Measurements from ENCODE around the gene ELK4.

Gene ELK4
- 153 to 179 reads per million in 2 experiments for total RNA-seq

DNA sequence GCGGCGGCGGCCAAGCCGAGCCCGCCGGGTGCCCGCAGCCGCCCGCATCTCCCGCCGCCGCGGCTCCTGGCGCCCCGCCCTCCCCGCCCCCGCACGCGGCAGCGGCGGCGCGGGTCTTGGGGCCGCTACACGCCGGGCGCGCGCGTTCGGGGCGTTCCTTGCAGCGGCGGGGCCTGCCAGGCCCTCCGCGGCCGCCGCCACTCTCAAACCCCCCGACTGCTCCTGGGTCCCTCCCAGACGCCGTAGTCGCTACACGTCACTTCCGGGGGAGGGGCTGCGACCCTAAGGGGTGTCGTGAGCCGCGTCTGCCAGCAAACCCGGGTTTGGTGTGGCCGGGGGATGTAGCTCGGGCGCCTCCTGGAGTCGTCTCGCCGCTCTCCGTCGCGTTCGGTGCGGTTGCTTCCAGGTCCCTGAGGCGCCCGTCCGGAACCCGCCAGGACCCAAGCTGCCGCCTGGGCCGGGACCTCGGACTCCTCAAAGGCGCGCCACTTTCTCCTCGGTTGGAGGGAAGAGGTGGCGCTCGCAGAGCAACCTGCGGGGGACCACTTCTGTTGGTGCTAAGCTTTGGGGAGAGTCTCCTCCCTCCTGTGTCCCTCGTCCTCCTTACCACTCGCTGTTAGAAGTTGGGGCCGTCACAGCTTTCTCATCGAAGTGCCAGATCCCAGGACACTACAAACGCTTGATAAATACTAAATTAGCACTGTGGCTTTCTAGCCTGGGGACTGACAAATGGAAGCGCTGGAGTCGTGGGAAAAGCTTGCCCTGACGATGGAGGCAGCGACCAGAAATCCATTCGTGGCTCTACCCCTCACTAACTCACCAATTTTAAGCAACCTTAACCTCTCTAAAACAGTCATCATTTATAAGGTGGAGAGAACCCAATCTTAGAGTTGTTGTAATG, at the start of gene ELK4:
TSS of gene ELK4 (minus strand) at position 244 of the 901 bp plus-strand sequence. CDS start 8,129 bp downstream, outside the sequence.
- DNase-seq (ENCODE audit: low read depth) = peak; percentile 100

DNA sequence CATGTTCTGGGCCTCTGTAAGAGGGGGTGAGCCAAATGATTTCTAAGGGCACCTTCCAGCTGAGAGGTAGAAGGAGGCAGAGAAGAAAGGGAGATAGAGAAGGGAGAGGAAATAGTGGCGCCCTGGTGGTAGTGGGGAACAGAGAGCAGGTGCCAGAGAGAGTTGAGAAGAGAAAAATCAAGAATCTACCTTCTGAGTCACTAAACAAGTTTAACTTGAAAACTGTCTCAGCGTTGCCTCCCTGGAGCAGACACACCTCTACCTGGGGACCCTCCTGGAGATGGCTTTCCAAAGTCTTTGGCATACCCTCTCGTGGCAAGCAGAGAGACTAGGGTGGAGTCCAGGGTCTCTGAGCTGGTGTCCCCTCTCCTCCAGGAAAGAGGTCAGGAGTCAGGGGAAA, 49.6 kb upstream of the ELK4 start:
- no peak for DNase-seq (ENCODE audit: low read depth)

DNA sequence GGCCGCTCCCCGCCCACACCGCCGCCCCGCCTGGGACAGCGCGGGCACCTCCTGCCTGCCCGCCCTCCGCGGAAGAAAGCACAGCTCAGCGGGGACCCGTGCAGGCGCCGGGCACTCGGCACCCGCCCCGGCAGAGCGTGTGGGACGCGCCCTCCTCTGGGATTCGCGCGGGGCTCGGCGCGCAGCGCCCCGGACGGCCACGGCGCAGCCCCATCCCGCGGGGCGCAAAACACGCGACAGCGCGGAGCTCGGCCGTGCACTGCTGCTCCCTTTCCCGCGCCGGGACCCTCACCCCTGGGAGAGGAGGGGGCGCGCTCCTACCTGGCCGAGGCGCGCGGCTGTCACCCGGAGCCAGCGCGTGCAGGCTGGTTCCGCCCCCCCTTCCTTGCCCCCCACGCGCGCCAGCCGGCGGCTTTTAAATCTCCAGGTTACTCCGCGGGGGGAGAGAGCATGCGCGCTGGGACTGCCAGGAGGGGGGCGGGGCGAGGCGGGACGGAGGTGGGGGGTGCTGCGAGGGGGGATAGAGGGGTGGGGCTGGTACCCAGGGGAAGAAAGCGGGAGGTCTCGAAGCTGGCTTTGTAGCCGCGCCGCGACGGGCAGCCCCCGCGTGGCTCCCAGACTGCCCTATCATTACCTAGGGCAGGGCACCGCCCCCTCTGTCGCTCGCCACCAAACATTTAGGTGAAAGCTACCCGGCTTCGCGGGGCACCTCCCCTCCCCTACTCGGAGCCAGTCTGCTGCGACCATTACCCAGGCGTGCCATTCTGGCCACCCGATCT, 48.5 kb upstream of the ELK4 start, which contains the start of gene SLC45A3:
TSS of gene SLC45A3 (minus strand) at position 437 of the 779 bp plus-strand sequence. CDS start 15,853 bp downstream, outside the sequence.
- DNase-seq (ENCODE audit: low read depth) = no peak

DNA sequence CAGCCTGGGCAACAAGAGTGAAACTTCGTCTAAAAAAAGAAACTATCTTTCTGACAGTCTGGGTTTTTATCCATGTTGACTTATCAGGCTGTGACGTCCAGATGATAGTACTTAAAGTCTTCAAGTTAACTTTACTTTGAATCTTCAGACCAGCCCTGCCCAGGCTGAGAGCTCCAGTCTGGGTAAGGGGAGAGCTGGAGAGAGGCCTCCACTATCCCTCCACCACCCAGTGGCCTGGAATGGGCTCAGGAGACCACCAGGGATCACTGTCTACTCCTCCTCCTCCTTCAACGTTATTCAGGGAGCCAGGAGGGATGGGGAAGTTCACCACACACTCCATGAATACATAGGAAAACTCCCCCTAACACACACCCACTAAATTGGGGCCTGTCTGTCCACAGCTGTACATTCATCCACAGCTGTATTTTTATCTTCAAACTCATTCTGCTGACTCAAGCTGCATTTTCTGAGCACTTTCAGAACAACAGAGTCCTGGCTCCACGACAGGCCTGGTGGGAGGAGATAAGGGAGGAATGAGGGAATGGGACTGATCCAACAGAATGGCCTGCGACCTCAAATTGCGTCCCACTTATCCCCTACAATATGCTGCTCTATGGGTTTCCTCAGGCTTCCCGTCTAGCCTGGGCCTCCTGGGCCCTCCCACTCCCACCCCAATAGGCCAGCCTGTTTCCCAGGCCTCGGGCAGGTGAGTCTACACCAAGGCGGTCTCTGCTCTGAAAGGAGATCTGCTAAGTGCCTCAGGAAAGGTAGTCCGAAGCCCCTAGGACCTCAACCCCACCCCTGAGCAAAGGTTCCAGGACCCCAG, 46.7 kb upstream of the ELK4 start:
- DNase-seq (ENCODE audit: low read depth) = no peak

GRCh38 chr1:205677167-205677566, 45.4 kb upstream of the ELK4 start:
- DNase-seq (ENCODE audit: low read depth) = no peak

DNA sequence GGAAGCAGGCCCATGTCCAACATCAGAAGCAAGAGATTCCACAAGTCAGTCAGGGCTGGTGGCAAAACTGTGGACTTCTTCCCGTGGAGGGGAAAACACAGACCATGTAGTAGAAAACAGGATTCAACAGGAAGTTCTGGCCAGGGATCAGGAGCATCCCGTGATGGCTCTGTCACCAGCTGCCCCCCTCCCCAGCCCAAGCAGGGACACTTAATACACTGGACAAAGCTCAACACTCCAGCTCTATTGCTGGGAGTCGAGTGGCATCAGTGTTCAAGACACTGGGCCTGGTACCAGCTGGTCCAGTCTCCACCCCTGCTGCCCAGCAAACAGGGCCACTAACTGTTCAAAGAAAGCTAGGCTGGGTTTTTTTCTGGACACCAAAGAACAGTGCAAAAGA, 44.8 kb upstream of the ELK4 start:
- no peak for DNase-seq (ENCODE audit: low read depth)

- DNase-seq (ENCODE audit: low read depth) = no peak
Measured at GRCh38 chr1:205676002-205676401, 44.2 kb upstream of the ELK4 start.

DNA sequence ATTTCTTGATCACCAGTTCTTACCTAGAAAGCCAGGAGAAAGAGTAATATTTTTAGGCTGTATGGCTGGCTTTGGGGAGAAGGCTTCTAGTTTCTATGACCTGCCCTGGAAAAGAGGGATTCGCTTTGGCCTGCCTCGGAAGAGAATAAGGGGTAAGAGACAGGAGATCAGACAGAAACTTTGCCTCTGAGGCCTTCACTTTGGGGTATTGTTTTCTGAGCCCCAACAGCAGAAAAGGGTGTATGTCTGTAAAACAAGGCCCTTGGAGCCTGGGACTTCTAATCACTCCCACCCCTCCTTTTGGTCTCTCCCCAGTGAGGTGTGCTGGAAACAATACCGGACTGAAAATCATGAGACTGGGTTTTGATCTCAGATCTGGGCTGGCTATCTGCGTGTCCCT, 43.4 kb upstream of the ELK4 start:
- DNase-seq (ENCODE audit: low read depth) = no peak

GRCh38 chr1:205672970-205673369, 41.2 kb upstream of the ELK4 start:
- DNase-seq (ENCODE audit: low read depth) = no peak

DNA sequence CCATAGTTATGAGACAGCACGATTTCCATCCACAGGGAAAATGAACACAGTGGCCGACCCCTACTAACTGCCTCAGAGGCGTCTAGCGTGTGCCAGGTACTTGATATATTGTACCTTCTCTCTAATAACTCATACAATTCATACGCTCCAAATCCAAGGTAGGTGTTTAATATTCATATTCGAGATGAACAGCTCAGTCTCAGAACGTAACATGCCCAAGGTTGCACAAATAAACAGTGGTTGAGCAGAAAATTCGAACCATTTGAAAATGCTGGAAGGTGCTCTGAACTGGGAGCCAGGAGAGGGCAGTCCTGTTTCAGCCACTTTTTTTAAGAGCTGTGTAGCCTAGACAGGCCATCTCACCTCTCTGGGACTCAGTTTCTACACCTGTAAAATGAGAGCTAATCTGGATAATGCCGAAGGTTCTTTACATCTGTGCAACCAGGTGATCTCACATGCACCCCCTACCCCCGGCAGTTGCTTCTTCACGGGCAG, 40.6 kb upstream of the ELK4 start:
- DNase-seq (ENCODE audit: low read depth) = no peak

DNA sequence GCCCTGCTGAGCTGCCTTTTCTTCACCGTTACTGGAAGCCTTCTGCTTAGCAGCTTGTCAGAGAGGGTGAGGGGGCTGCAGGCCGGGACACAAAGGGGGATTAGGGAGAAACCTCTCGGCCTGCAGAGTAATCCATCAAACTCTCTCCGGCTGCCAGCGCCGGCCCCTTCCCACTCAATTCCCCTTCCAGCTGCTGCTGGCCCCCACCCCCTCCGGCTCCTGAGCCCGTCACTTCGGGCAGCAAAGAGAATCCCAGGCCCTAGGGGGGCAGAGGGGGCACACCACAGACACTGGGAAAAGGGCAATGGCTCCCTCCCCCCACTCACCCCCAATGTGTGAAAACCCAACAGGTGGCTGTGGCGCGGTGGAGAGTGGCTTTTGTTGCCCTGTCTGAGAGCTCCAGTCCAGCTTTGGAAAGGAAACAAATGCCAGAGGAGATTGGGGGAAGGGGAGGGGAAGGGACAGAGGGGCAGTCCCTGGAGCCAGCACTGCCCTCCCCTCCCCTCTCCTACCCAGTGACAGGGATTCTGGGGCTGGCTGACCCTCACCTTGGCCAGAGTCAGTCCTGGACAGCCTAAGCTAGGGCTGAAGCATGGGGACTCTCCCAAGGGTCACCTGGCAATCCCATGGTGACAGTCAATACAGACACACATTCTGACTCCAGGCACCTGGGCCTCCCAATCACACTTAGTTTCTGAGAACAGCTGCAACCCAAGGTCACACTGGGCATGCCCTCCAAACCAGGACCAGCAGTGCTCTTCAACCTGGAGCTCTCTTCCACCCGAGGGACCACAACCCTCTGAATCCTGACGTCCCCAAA, 39.0 kb upstream of the ELK4 start:
- no peak for DNase-seq (ENCODE audit: low read depth)

GRCh38 chr1:205670150-205670446, 38.3 kb upstream of the ELK4 start:
- no peak for DNase-seq (ENCODE audit: low read depth)

- no peak for DNase-seq (ENCODE audit: low read depth)
Measured at GRCh38 chr1:205669341-205670149, 37.7 kb upstream of the ELK4 start.

GRCh38 chr1:205668951-205669340, 37.1 kb upstream of the ELK4 start:
- DNase-seq (ENCODE audit: low read depth) = no peak

DNA sequence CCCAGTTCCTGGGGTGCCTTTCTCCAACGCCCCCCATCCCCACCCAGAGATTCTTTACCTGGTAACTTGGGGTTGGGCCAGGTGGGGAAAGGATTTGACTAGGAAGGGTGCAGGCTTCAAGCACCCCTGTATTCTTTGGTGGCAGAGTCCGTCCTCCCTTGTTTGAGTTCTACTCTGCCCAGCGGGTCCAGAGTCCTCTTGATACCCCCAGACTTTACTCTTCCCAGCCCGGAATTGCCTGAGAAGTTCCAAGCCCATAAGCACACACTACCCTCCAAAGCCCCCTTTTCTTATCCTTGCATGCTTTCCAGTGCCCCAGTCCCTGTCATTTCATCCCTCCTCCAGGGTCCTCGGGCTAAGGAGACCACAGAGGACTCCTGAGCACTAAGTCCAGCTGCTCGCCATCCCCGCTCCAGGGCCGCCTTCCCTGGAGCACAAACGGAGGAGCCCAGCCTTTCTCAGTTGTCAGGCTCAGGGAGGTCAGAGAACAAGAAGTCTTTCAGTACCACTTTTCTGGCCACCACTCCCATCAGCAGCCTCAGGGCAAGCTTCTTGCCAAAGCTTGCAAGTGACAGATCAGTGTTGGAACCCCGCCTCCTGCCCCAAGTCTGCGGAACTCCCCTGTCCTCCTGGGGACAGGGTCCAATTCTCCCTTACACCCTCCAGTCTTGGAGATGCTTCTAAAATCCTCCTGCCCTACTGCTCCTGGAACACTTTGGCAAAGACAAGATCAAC, 36.3 kb upstream of the ELK4 start:
- DNase-seq (ENCODE audit: low read depth) = no peak

- DNase-seq (ENCODE audit: low read depth) = no peak
Measured at GRCh38 chr1:205666372-205667166, 34.8 kb upstream of the ELK4 start.

- DNase-seq (ENCODE audit: low read depth) = no peak
Measured at GRCh38 chr1:205665201-205666045, 33.6 kb upstream of the ELK4 start.

Data from T follicular helper cell (primary cell).